Bronchial epithelial cell (primary cell): ENCODE measurements around the gene RIPOR2. TPM values are rescaled to one million over a fixed set of nuclear protein-coding genes. Genes with fewer than 3 reads are reported as not detected.

Experiments used
- DNase-seq: peaks from one replicate; pipeline ENCODE4 v3.0.0-alpha.2; 2010; ENCODE audit warnings: low read depth
- FAIRE-seq: peaks from 2 replicates; lab custom pipeline; 2011; peaks lifted over from hg19 to GRCh38; lab: Jason Lieb, UNC
- H3K27me3 ChIP-seq: 2 replicates; pipeline ENCODE4 v1.5.1; 2011; ENCODE audit warnings: low read length; ENCODE audit not compliant: control insufficient read depth, insufficient read depth
- H3K36me3 ChIP-seq: 2 replicates; pipeline ENCODE4 v1.5.1; 2011; ENCODE audit warnings: low read length; ENCODE audit not compliant: control insufficient read depth, insufficient read depth
- H3K4me3 ChIP-seq: 2 replicates; pipeline ENCODE4 v1.5.1; 2011; ENCODE audit warnings: mild to moderate bottlenecking, low read depth, low read length, control low read depth
- total RNA-seq: library from RNA; depleted of rRNA; stranded (reverse); fragments of >200 nt; gene quantifications from 2 replicates; pipeline ENCODE4 v1.2.1, GENCODE V29; 2014
- TF ChIP-seq, protein P1 (sequence below): IDR thresholded peaks from 2 replicates; pipeline ENCODE4 v1.5.1; 2011; ENCODE audit warnings: mild to moderate bottlenecking, moderate library complexity, low read length, control low read depth, inconsistent platforms; ENCODE audit not compliant: insufficient read depth, severe bottlenecking

The RIPOR2 gene
- total RNA-seq, 1 donor from 2014 or later = under 0.01 TPM

GRCh38 chr6:24979176-24979575 lies 43.4 kb upstream of the RIPOR2 start:
- no peaks in the 10 kb centered on the region for H3K27me3 ChIP-seq
- FAIRE-seq = no peak
- TF ChIP-seq, protein P1, sequence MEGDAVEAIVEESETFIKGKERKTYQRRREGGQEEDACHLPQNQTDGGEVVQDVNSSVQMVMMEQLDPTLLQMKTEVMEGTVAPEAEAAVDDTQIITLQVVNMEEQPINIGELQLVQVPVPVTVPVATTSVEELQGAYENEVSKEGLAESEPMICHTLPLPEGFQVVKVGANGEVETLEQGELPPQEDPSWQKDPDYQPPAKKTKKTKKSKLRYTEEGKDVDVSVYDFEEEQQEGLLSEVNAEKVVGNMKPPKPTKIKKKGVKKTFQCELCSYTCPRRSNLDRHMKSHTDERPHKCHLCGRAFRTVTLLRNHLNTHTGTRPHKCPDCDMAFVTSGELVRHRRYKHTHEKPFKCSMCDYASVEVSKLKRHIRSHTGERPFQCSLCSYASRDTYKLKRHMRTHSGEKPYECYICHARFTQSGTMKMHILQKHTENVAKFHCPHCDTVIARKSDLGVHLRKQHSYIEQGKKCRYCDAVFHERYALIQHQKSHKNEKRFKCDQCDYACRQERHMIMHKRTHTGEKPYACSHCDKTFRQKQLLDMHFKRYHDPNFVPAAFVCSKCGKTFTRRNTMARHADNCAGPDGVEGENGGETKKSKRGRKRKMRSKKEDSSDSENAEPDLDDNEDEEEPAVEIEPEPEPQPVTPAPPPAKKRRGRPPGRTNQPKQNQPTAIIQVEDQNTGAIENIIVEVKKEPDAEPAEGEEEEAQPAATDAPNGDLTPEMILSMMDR = no peak
- no peak overlapping the region for H3K4me3 ChIP-seq
- no peaks in the 10 kb centered on the region for H3K36me3 ChIP-seq
- DNase-seq = no peak

- FAIRE-seq (no peak), DNase-seq (no peak)
- no peak overlapping the region for H3K4me3 ChIP-seq
- no peaks in the 10 kb centered on the region for H3K36me3 ChIP-seq
- TF ChIP-seq, protein P1 = no peak
- no peaks in the 10 kb centered on the region for H3K27me3 ChIP-seq
Measured at GRCh38 chr6:24974182-24975171, 38.7 kb upstream of the RIPOR2 start.

- Histone ChIP-seq H3K36me3 (no peaks in the 10 kb centered on the region), H3K4me3 (no peak overlapping the region), H3K27me3 (no peaks in the 10 kb centered on the region)
- FAIRE-seq (no peak), DNase-seq (no peak)
- TF ChIP-seq, protein P1 = no peak
Measured at GRCh38 chr6:24972311-24972958, 36.7 kb upstream of the RIPOR2 start.

GRCh38 chr6:24971067-24971466 lies 35.3 kb upstream of the RIPOR2 start:
- Histone ChIP-seq H3K36me3 (no peaks in the 10 kb centered on the region), H3K4me3 (no peak overlapping the region), H3K27me3 (no peaks in the 10 kb centered on the region)
- FAIRE-seq (no peak), DNase-seq (no peak)
- TF ChIP-seq, protein P1 = no peak

GRCh38 chr6:24969343-24969860 lies 33.6 kb upstream of the RIPOR2 start:
- no peak for FAIRE-seq
- H3K27me3 ChIP-seq = no peaks in the 10 kb centered on the region
- TF ChIP-seq, protein P1 = no peak
- no peaks in the 10 kb centered on the region for H3K36me3 ChIP-seq
- no peak for DNase-seq
- no peak overlapping the region for H3K4me3 ChIP-seq
